ENCODE results near the gene PPP3R2. TPM values are rescaled to one million over a fixed set of nuclear protein-coding genes. Genes with fewer than 3 reads are reported as not detected.

PPP3R2 gene
- not detected in 2 replicates for polyA plus RNA-seq (2011; rRNA removed)
- polyA minus RNA-seq (2011; rRNA and poly(A)+ RNA removed): not detected in 2 replicates

GRCh38 chr9:101594796-101595195, at the start of gene PPP3R2:
TSS of gene PPP3R2 (minus strand) at chr9:101594969. CDS start at chr9:101594921, 48 bp downstream.
- ChIA-PET POLR2A (no interaction called here), CTCF (interaction anchor here (2.6 kb wide), 1 partner anchor 9 kb away, joined by 6 read pairs; no protein-coding TSS in a partner anchor)
- no peak within 1 kb of the TSS for H3K4me3 ChIP-seq (ENCODE audit: low read depth, low read length)
- no peak for DNase-seq (ENCODE audit: low read depth)
- no peaks in the 10 kb centered on the region for H3K27me3 ChIP-seq (ENCODE audit: control insufficient read depth, insufficient read depth, low read length)
- H3K36me3 ChIP-seq (ENCODE audit: control insufficient read depth, insufficient read depth, low read length): no peaks in the 10 kb centered on the region
- TF ChIP-seq CTCF (IDR thresholded peaks at IDR 0.05; ENCODE audit: insufficient read depth, low read depth, low read length): no peak

- POLR2A ChIA-PET: no interaction called here
- CTCF ChIA-PET: interaction anchor here (1.7 kb wide), 1 partner anchor 18 kb away, joined by 6 read pairs; no protein-coding TSS in a partner anchor
- no peak for TF ChIP-seq CTCF (IDR thresholded peaks at IDR 0.05; ENCODE audit: insufficient read depth, low read depth, low read length)
- Histone ChIP-seq H3K27me3 (ENCODE audit: control insufficient read depth, insufficient read depth, low read length) (no peaks in the 10 kb centered on the region), H3K4me3 (ENCODE audit: low read depth, low read length) (no peak overlapping the region), H3K36me3 (ENCODE audit: control insufficient read depth, insufficient read depth, low read length) (no peaks in the 10 kb centered on the region)
- no peak for DNase-seq (ENCODE audit: low read depth)
Observed at GRCh38 chr9:101639785-101640665, 45.3 kb upstream of the PPP3R2 start.

GRCh38 chr9:101639311-101639710, 44.5 kb upstream of the PPP3R2 start:
- CTCF ChIA-PET: interaction anchor here (1.7 kb wide), 1 partner anchor 19 kb away, joined by 6 read pairs; no protein-coding TSS in a partner anchor
- DNase-seq (ENCODE audit: low read depth): no peak
- POLR2A ChIA-PET: no interaction called here
- no peak for TF ChIP-seq CTCF (IDR thresholded peaks at IDR 0.05; ENCODE audit: insufficient read depth, low read depth, low read length)
- Histone ChIP-seq H3K27me3 (ENCODE audit: control insufficient read depth, insufficient read depth, low read length) (no peaks in the 10 kb centered on the region), H3K36me3 (ENCODE audit: control insufficient read depth, insufficient read depth, low read length) (no peaks in the 10 kb centered on the region), H3K4me3 (ENCODE audit: low read depth, low read length) (no peak overlapping the region)

GRCh38 chr9:101636247-101636646, 41.5 kb upstream of the PPP3R2 start:
- no peak overlapping the region for H3K4me3 ChIP-seq (ENCODE audit: low read depth, low read length)
- TF ChIP-seq CTCF (IDR thresholded peaks at IDR 0.05; ENCODE audit: insufficient read depth, low read depth, low read length): no peak
- H3K27me3 ChIP-seq (ENCODE audit: control insufficient read depth, insufficient read depth, low read length): no peaks in the 10 kb centered on the region
- H3K36me3 ChIP-seq (ENCODE audit: control insufficient read depth, insufficient read depth, low read length): no peaks in the 10 kb centered on the region
- ChIA-PET POLR2A (no interaction called here), CTCF (interaction anchor here (2.2 kb wide), 1 partner anchor 11 kb away, joined by 4 read pairs; no protein-coding TSS in a partner anchor)
- DNase-seq (ENCODE audit: low read depth): no peak

GRCh38 chr9:101635473-101635872, 40.7 kb upstream of the PPP3R2 start:
- CTCF ChIA-PET: interaction anchor here (2.2 kb wide), 1 partner anchor 10 kb away, joined by 4 read pairs; no protein-coding TSS in a partner anchor
- POLR2A ChIA-PET: no interaction called here
- no peaks in the 10 kb centered on the region for H3K36me3 ChIP-seq (ENCODE audit: control insufficient read depth, insufficient read depth, low read length)
- H3K4me3 ChIP-seq (ENCODE audit: low read depth, low read length): no peak overlapping the region
- H3K27me3 ChIP-seq (ENCODE audit: control insufficient read depth, insufficient read depth, low read length): no peaks in the 10 kb centered on the region
- TF ChIP-seq CTCF (IDR thresholded peaks at IDR 0.05; ENCODE audit: insufficient read depth, low read depth, low read length): no peak
- DNase-seq (ENCODE audit: low read depth): no peak
